ENCODE results near the gene VSIG8.

Gene VSIG8

DNA sequence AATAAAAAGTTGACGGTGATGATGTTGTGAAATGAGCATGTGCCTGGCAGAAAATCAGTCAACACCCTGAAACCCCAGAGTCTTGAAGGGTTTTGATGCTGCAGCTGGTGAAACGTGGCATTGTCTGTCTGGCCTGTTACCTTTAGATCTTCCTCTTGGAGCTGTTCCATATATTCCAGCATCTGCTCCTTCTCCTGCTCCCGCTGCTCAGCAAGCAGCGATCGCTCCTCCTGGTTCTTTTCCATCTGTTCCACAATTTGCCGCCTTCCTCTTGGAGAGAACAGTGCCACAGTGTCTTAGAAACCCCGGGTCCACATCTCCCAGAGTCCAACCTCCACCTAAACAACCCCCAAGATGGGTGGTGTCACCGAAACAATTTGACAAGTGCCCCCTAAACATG lies 21.8 kb upstream of the VSIG8 start:
- DNase-seq (ENCODE audit: extremely low read depth in 1 of 2, low read depth in 1 of 2) = no peak

DNA sequence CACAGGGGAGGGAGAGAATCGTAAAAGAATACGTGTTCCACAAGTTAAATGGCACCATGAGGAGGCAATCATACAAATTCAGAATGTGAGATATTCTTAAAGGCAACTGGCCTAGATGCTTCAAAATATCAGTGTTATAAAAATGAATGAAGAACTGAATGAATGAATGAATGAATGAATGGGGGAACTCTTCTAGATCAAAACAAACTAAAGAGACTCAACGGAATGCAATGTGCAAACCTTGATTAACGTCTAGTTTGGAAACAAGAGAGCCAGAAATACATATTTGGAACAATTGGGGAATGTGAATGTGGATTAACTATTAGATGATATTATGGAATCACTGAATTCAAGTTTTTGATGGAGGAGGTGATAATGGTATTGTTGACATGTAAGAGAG lies 20.7 kb upstream of the VSIG8 start:
- DNase-seq (ENCODE audit: extremely low read depth in 1 of 2, low read depth in 1 of 2) = no peak

DNA sequence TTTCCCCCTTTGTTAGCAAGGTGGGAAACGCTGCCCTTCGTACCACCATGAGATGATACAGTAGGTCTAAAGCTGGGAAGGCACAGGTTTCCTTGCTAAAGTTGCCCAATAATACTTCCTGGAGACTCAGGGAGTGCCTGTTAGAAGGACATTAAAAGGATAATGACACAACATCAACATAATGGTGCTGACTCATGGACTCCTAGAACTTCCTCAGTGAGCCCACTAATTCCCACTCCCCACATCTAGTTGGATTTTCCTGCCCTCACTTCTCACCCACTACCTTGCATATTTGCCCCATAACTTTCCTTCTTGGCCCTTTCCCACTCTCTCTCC lies 20.0 kb upstream of the VSIG8 start:
- DNase-seq (ENCODE audit: extremely low read depth in 1 of 2, low read depth in 1 of 2) = no peak

DNA sequence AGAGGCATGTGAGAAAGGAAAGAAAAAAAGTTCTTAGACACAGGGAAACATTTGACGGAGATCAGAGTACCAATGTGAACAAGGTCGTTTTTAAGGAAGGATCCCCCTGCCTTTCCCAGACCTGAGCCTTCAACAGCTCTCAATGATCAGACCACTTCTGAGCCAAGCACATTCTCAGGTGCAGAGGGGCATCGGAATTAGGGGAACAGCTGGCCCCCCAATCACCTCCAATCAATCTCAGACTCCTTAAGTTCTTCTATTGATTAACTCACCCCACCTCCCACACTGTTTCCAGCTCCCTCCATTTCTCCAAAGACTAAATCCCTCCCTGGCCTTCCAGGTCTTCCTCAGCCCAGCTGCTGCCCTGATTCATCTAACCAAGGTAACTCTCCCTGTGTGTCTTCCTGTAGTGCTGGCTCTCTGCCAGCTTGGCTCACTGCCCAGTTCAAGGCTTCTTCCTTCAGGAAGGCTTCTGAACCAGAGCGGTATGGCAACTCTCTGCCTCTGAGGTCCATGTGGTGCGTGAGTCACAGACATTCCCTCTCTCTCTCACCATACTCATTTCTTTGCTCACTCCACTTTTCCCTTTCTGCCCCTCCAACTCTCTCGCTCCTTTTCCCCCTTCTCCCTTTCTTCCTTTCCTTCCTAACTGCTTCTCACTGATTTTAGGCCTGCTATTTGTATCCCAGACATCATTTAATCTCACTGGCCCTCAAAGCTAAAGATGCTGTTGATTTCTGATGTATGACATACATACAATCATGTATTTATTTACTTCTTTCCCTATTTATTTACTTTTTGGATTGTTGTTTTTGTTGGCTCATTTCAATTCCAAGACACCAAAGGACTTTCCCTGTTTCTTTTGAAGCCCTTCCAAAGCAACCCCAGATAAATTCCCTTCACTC lies 19.4 kb upstream of the VSIG8 start:
- no peak for DNase-seq (ENCODE audit: extremely low read depth in 1 of 2, low read depth in 1 of 2)

DNA sequence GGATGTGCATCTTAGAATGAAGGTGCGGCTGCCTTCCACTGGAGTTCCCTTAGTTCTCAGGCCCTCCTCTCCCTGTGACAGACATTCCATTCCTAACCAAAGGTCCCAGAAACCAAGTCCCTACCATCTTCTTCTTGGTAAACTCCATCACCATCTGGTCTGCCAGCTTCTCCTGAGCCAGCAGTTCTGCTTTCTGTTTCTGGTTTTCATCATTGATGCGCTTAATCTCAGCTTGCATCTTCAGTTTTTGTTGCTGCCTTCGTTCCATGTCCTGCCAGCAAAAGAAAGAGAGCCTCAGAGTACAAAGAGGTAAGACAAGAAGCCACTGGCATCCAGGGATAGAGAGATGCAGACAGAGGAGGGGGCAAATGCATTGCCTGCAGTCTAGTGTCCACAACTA lies 18.0 kb upstream of the VSIG8 start:
- no peak for DNase-seq (ENCODE audit: extremely low read depth in 1 of 2, low read depth in 1 of 2)

DNA sequence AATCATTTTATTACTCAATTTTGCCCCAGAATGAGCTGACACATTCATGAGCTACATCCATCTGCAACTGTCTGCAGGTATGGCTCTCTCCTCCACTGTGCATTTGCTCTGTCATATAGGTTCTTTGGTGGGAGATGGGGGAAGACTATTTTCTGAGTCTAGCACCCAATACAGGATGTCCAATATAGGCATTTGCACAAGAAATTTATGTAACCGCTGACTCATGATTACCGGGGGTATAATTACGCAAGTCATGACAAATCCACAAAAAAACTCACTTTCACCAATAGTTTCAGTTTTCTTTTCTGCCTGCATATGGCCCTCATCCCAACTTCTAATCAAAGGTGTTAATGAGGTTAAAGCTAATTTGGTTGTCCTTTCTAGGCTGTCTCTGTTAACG lies 17.5 kb upstream of the VSIG8 start:
- no peak for DNase-seq (ENCODE audit: extremely low read depth in 1 of 2, low read depth in 1 of 2)

DNA sequence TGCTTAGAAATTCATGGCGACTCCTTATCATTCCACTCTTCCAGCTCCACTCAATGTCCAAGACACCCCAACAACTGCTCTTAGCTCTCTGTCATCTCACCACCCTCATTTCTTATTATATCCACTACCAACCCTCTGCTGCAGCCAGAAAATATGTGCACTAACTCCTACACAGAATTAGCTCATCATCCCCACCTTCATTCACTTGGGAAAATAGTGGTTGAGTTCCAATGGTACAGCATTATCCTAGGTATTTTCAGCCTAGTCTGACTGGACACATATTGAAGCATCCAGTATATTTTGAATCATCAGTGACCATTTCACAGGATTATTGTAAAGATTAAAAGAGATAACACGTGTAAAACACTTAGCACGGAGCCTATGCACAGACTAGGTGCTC lies 16.7 kb upstream of the VSIG8 start:
- no peak for DNase-seq (ENCODE audit: extremely low read depth in 1 of 2, low read depth in 1 of 2)

DNA sequence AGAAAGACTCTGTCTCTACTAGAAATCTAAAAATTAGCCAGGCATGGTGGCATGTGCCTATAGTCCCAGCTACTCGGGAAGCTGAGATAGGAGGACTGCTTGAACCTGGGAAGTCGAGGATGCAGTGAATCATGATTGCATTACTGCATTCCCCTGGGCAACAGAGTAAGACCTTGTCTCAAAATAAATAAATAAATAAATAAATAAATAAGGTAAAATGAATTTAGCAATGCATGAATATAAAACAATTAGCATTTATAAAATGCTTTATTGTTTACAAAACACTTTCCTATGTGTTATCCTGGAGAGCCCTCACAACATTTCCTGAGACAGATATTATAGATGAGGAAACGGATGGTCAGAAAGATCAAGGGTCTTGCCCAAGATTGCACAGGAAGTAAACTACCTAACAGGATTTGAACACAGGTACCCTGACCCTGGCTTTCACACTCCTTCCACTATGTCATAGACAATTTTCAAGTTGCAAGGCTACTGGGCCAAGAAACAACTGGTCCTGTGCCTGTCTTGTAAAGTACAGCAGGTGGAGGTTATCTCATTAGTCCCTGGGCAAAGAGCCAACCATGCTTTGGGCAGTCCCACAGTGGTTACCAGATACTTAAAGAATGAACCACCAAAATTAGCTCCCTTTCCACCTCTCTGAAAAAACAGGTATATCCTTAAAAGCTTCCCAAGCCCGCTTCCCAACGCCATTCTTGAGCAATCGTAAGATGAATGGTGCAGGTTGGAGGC lies 15.4 kb upstream of the VSIG8 start:
- DNase-seq (ENCODE audit: extremely low read depth in 1 of 2, low read depth in 1 of 2) = no peak

DNA sequence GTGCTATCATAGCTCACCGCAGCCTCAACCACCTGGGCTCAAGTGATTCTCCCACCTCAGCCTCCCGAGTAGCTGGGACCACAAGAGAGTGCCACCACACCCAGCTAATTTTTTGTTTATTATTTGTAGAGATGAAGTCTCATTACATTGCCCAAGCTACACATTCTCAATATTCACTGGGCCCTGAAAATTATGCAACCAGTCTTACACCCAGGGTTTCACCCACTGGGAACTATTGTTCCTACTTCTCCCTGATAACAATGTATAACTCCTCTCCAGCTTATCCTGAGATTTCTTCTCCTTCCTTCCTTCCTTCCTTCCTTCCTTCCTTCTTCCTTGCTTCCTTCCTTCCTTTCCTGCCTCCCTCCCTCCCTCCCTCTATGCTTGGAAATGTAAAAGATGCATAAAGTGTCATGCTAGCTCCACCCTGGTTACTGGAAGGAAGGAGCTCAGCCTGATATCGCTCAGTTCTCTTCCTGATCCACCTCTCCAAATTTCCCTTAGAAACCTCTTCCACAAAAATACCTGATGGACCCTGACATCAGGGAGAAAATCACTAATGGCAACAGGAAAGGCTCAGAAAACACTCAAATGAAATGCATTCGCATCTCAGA lies 11.2 kb upstream of the VSIG8 start:
- no peak for DNase-seq (ENCODE audit: extremely low read depth in 1 of 2, low read depth in 1 of 2)

DNA sequence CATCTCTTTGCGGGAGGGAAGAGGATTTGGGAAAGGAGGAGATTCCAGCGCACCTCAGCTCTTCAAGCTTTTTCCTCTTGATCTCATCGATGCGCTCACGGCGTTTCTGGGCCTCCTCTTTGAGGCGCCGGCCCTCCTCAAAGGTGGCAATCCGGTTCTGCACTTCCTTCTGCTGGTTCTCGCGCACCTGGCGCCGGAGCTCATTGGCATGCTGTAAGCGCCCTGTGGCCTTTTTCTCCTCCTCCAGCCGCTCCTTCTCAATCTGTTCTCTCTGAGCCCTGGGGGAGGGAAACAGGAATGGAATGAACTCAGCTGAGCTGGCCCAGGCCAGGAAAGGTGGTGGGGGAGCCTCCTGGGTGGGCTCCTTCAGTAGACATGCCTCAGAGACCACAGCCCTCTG lies 10.4 kb upstream of the VSIG8 start:
- no peak for DNase-seq (ENCODE audit: extremely low read depth in 1 of 2, low read depth in 1 of 2)

DNA sequence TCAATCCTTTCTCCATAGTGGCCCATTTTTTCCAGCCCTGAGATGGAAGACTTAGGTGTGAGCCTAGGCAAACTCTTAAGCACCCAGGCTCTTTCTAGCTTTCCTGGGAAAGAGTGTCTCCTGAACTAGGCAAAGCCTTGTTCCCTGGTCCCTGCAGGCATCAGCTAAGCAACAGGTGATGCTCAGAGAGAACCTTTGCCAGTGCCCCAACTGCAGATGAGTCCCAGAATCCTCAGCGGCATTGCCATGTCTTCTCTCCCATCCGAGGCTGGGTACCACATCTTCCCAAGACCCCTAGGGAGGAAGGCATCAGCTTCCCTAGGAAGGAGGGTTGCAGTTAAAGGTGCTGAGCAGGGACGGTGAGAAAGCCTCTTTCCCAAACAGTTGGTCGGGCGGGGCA lies 8.2 kb upstream of the VSIG8 start:
- DNase-seq (ENCODE audit: extremely low read depth in 1 of 2, low read depth in 1 of 2) = no peak

DNA sequence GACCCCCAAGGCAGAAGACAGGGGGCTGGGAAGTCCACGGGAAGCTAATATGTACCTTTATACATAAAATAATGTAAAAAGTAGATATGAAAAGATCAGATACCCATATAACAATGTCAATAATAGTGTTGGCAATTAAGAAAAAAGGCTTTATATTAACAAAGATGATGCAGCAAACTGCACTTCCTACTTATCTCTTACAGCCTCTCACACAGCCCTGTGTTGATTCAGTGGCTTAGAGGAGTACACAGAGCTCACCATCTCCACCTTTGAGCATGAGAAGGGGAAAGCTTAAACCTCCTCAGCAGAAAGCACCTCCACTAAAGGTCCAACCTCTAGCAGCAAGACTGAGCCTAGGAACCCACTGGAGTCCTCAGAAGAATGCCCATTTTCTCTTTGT lies 7.2 kb upstream of the VSIG8 start:
- no peak for DNase-seq (ENCODE audit: extremely low read depth in 1 of 2, low read depth in 1 of 2)

DNA sequence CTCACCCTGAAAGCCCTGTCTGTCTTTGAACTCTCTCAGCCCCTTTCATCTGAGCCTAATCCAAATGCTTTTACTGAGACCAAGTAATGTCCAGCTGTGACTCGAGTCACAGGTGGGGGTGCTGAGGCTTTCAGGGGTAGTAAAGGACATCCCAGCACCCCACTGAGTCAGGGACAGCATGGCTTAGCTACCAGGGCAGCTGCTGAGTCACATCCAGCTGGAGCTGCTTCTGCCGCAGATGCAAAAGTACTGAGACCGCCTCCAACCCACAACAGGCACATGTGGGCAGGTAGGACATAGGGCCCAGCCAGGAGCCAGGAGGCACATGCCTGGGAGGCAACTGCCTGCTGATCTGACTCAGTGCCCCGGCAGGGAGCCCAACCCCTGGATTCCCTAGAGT lies 6.7 kb upstream of the VSIG8 start:
- DNase-seq (ENCODE audit: extremely low read depth in 1 of 2, low read depth in 1 of 2) = peak in 1 of 2 donors; percentile 39

DNA sequence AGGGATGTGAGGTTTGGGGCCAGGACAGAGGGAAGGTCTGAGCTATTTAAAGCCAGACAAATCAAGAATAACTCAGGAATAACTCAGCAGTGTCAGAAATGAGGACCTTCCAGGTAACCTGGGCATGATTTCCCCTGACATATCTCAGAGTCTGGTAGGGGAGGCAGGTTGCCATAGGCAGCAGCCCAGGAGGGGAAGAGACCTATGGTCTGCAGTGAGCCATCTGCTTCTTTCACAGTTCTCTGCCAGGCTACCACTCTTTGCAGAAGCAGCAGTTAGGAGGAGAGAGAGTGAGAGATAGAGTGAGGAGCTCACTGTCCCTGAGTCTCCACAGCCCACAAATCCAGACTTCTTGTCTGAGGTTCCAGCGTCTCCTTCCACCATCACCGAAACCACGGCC lies 6.3 kb upstream of the VSIG8 start:
- no peak for DNase-seq (ENCODE audit: extremely low read depth in 1 of 2, low read depth in 1 of 2)

DNA sequence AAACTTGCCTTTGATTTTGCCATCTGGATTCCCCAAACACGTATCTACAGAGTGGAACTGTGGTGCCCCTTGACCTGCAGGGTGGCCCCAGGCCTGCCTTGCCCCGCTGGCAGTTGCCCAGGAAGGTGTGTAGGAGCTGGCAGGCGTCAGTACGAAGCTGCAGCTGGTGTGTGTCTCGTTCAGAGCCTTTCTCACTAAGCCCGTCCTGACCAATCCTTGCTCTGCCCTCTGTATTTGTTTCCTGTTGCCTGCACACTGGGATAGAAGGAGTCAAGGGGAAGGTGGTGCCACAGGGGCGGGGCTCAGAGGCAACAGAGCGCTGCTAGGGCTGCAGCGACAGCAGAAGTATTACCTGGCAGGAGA lies 5.2 kb upstream of the VSIG8 start:
- no peak for DNase-seq (ENCODE audit: extremely low read depth in 1 of 2, low read depth in 1 of 2)

DNA sequence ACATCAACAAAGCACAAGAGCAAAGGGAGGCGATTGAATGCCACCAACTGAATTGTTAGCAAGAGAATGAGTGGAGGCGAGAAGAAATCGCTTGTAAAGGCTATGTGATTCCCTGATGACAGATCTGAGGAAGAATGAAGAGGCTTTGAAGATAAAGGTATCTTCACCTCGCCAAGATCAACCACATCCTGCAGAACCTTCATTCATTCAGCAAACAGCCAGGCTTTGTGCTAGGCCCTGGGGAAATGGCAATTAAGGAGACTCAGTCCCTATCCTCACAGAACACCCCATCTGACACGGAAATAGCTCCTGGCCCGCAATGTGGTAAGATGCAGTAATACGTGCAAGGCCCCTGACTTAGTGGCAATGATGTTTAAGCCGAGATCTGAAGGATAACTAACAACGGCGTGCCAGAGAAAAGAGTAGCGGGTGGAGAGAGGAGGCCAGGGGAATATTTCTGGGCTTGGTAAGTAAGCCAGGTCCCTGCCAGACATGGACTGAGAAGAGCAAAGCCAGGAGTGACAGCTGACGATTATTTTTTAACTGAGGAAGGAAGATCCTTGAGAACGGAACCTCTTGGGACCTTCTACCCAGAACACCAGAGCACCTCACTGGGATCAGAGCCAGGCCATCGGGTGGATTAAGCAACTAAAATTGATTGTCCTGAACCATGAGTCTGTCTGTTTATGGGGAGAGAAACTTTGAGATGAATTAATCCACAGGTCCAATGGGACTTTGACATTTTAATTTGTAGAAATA lies 4.6 kb upstream of the VSIG8 start:
- DNase-seq (ENCODE audit: extremely low read depth in 1 of 2, low read depth in 1 of 2) = no peak

DNA sequence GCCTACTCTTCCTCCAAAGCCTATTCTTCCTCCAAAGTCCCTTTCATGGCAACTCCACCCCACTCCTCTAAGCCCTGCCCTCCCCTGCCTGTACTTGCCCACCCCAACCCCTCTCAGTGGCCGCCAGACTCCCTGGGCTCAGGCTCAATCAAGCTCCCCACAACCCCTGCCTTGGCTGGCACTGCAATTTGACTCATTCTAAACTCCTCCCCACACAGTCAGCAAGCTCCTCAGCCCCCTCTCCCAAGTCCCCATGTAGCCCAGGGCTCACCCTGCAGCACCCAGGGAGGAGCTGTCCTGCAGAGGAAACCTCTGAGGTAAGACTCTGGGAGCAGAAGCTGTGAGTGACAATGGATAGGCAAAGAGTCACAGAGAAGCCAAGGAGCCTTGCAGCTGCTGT lies 3.6 kb upstream of the VSIG8 start:
- no peak for DNase-seq (ENCODE audit: extremely low read depth in 1 of 2, low read depth in 1 of 2)

DNA sequence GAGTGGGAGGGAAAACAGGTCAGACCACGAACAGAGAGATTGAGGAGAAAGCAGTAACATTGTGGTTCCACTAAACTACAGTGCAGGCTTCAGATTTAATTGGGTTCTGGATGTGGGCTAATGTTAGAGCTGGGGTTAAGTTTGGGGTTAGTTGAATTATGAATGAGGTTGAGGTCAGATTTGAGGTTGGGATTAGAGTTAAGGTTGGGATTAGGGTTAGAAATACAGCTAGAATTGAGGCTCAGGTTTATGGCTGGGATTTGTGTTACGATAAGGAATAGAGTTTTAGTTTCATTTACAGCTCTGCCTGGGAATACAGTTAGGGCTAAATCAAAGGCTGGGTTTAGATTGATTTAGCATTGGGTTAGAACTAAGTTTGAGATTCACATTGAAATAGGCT lies 1.8 kb upstream of the VSIG8 start:
- DNase-seq (ENCODE audit: extremely low read depth in 1 of 2, low read depth in 1 of 2) = no peak

DNA sequence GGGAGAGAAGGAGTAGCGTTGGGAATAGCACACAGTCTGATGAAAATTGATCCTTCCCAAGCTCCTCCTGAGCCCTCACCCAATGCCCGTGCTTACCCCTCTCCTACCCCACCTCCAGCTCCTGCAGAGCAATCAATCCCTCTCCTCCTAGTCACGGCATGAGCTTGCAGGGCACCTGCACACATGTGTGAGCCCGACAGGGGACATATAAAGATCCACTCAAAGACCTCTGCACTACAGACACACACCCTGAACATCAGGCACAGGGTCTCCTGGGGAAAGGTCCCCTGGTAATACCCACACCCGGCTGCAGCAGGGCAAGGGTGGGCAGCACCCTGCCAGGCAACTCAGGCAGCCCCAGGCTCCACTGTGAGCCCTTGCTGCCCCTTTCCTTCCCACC lies 426 bp downstream of the VSIG8 start:
- DNase-seq (ENCODE audit: extremely low read depth in 1 of 2, low read depth in 1 of 2) = no peak

DNA sequence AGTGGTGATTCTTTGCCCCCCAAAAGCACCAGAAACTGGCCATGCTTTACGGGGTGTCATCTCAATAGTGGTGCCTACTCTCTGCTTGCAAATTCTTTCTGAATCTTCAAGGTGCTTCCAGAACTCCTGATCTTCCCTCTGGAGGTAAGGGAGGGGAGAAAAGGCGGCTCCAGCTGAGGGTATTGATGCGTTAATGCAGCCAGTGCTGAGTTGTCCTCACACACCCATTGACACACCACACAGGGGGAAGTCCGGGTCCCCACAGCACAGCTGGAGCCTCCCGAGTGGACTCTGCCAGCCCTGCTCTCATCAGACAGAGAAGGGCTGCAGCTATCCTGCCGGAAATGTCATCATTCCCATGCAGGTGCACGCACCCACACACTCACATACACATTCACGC lies 1.2 kb downstream of the VSIG8 start:
- no peak for DNase-seq (ENCODE audit: extremely low read depth in 1 of 2, low read depth in 1 of 2)

DNA sequence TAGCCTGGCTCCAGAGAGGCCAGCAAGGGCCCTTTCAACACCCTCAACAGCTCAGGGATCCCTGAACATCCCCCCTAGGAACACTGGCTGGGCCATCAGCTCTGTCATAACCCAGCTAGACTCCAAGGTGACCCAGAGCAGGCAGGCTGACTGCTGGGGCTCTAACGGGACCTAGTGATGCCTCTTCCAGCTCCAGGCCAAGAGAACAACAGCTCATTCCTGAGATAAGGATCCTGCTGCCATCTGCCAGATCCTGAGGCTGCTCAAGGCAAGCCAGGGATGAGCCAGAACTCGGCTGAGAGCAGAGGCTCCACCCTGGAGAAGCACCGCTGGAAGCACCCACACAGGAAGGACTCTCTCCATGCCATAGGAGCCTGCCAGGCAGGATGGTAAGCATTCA lies 2.0 kb downstream of the VSIG8 start:
- DNase-seq (ENCODE audit: extremely low read depth in 1 of 2, low read depth in 1 of 2) = no peak
